HL-60 (cell line): ENCODE data around the gene OR10A6.

ENCODE experiments used
- DNase-seq, 2 experiments: peaks; one replicate each; pipeline ENCODE4 v3.0.0-alpha.2; 2010 to 2020; ENCODE audit warnings: low read depth in 1 of 2, low spot score in 1 of 2
- H3K27ac ChIP-seq: fragments of 250-450 bp; sonication (Bioruptor Pico); replicated peaks from 2 replicates; pipeline ENCODE4 v1.5.1; 2020; ENCODE audit warnings: mild to moderate bottlenecking, moderate library complexity
- H3K27me3 ChIP-seq: fragments of 250-450 bp; sonication (Bioruptor Pico); 2 replicates; pipeline ENCODE4 v1.5.1; 2021; ENCODE audit warnings: mild to moderate bottlenecking, moderate library complexity; ENCODE audit not compliant: insufficient read depth, poor library complexity, severe bottlenecking
- H3K4me3 ChIP-seq: replicated peaks from 2 replicates; pipeline ENCODE4 v1.5.1; 2011; ENCODE audit warnings: mild to moderate bottlenecking, control low read depth, low read length; ENCODE audit not compliant: insufficient read depth
- CTCF ChIP-seq: IDR thresholded peaks from one replicate; pipeline ENCODE4 v1.5.1; 2011; ENCODE audit warnings: low read length, control low read depth, inconsistent platforms; ENCODE audit not compliant: insufficient read depth
- GABPA ChIP-seq: IDR thresholded peaks from 2 replicates; pipeline ENCODE4 v1.6.1; 2012; ENCODE audit warnings: low read depth
- POLR2AphosphoS5 ChIP-seq: IDR thresholded peaks from 2 replicates; pipeline ENCODE4 v1.6.1; 2012; ENCODE audit warnings: low read depth
- SPI1 ChIP-seq: IDR thresholded peaks from 2 replicates; pipeline ENCODE4 v1.6.1; 2012; ENCODE audit warnings: low read depth, mild to moderate bottlenecking, borderline replicate concordance
- TF ChIP-seq, protein P1 (sequence below): IDR thresholded peaks from 2 replicates; pipeline ENCODE4 v1.6.1; 2012; ENCODE audit warnings: low read depth; ENCODE audit not compliant: insufficient replicate concordance

The OR10A6 gene

DNA sequence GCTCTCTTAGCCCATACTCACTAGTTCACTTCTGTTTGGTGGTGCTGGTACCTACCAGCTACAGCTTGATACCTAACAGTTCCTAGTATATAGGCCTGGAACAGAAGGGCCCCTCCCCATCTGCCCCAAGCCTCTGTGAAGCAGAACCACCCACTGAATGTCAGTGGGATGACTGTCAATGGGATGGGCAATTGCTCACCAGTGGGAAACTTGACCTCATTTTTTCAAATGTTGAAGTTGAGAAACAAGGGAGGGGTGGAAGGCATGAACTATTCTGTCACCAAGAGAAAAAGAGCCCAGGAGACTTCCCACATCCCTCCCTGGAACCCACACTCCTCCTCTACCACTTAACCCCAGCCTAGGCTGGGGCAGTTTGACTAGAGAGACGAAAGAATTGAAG, 34.3 kb upstream of the OR10A6 start, which contains the start of gene NLRP10:
TSS of gene NLRP10 (minus strand) at position 62 of the 400 bp plus-strand sequence. CDS start 1,952 bp downstream, outside the sequence.
- Histone ChIP-seq H3K4me3 (no peak within 1 kb of the TSS), H3K27me3 (no peaks in the 10 kb centered on the region), H3K27ac (no peak within 1 kb of the TSS)
- TF ChIP-seq GABPA (no peak), POLR2AphosphoS5 (no peak), CTCF (no peak), SPI1 (no peak)
- TF ChIP-seq, protein P1, sequence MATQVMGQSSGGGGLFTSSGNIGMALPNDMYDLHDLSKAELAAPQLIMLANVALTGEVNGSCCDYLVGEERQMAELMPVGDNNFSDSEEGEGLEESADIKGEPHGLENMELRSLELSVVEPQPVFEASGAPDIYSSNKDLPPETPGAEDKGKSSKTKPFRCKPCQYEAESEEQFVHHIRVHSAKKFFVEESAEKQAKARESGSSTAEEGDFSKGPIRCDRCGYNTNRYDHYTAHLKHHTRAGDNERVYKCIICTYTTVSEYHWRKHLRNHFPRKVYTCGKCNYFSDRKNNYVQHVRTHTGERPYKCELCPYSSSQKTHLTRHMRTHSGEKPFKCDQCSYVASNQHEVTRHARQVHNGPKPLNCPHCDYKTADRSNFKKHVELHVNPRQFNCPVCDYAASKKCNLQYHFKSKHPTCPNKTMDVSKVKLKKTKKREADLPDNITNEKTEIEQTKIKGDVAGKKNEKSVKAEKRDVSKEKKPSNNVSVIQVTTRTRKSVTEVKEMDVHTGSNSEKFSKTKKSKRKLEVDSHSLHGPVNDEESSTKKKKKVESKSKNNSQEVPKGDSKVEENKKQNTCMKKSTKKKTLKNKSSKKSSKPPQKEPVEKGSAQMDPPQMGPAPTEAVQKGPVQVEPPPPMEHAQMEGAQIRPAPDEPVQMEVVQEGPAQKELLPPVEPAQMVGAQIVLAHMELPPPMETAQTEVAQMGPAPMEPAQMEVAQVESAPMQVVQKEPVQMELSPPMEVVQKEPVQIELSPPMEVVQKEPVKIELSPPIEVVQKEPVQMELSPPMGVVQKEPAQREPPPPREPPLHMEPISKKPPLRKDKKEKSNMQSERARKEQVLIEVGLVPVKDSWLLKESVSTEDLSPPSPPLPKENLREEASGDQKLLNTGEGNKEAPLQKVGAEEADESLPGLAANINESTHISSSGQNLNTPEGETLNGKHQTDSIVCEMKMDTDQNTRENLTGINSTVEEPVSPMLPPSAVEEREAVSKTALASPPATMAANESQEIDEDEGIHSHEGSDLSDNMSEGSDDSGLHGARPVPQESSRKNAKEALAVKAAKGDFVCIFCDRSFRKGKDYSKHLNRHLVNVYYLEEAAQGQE, result no peak
- DNase-seq, result no peak

DNA sequence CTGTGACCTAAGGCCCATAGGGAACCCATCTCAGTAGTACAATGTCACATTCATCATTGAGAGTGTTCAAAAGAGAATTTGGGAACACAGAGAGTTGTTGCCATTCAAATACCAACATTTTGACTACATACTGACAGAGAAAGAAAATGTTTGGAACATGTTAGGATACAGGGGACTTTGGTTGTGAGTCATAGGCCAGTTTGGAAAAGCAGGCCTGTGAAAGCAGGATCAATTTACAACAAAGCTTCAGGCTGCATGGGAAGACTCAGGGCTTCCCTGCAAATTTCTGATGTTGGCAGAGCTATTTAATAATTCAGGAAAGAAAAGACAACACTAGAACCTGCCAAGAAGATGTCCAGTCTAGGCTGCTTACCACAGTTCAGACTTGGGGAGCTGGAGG, 33.8 kb upstream of the OR10A6 start:
- no peak overlapping the region for H3K27ac ChIP-seq
- TF ChIP-seq, protein P1, result no peak
- TF ChIP-seq CTCF (no peak), POLR2AphosphoS5 (no peak), SPI1 (no peak), GABPA (no peak)
- H3K27me3 ChIP-seq, result no peaks in the 10 kb centered on the region
- no peak overlapping the region for H3K4me3 ChIP-seq
- DNase-seq, result no peak

GRCh38 chr11:7964261-7964660, 33.2 kb upstream of the OR10A6 start:
- H3K4me3 ChIP-seq, result no peak overlapping the region
- H3K27ac ChIP-seq, result no peak overlapping the region
- TF ChIP-seq GABPA, result no peak
- no peak for TF ChIP-seq CTCF
- TF ChIP-seq, protein P1, result no peak
- no peak for TF ChIP-seq SPI1
- no peak for TF ChIP-seq POLR2AphosphoS5
- DNase-seq, result no peak
- H3K27me3 ChIP-seq, result no peaks in the 10 kb centered on the region
